Measurements from ENCODE around the gene AFAP1L2.

DNA sequence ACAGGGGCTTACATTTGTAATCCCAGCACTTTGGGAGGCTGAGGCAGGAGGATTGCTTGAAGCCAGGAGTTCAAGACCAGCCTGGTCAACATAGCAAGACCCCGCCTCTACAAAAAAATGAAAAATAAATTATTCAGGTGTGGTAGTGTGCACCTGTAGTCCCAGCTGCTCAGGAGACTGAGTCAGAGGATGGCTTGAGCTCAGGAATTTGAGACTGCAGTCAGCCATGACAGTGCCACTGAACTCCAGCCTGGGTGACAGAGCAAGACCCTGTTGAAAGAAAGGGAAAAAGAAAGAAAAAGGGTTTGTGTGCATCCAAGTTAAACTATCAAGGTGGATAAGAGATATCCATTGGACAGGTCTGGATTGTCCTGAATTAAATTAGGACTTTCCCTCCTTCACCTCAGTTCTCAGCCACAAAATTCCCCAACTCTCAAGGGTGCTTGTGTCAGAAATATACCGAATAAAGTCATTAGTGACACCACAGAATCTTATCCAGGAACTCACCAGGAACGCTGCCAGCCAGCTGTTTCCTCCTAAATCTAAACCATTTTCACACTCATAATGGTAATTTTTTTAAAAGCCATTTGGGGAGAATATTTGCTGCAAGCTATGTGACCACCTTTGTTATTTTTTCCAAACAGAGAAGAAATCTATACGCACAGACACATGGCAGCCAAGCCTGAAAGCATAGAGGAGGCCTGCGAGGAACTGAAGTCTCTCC is 12.0 kb downstream of the AFAP1L2 start:
- TF ChIP-seq, protein P1, sequence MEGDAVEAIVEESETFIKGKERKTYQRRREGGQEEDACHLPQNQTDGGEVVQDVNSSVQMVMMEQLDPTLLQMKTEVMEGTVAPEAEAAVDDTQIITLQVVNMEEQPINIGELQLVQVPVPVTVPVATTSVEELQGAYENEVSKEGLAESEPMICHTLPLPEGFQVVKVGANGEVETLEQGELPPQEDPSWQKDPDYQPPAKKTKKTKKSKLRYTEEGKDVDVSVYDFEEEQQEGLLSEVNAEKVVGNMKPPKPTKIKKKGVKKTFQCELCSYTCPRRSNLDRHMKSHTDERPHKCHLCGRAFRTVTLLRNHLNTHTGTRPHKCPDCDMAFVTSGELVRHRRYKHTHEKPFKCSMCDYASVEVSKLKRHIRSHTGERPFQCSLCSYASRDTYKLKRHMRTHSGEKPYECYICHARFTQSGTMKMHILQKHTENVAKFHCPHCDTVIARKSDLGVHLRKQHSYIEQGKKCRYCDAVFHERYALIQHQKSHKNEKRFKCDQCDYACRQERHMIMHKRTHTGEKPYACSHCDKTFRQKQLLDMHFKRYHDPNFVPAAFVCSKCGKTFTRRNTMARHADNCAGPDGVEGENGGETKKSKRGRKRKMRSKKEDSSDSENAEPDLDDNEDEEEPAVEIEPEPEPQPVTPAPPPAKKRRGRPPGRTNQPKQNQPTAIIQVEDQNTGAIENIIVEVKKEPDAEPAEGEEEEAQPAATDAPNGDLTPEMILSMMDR (IDR thresholded peaks at IDR 0.05; ENCODE audit: low read length), result no peak
- TF ChIP-seq EZH2 (optimal IDR thresholded peaks at IDR 0.05; ENCODE audit: low read depth, low read length), result no peak
